Stimulated activated CD4-positive, alpha-beta T cell treated with anti-CD3 and anti-CD28 coated beads, TNF-alpha, amount 100 ng/mL, for 48 hours (primary cell): Measurements from ENCODE around the gene BCL10.

Experiments
- DNase-seq, 3 donors: peaks; one replicate each; pipeline ENCODE4 v3.0.0-alpha.2; 2020; ENCODE audit warnings: low read depth in 3 of 3

BCL10 gene

GRCh38 chr1:85276215-85276977, at the start of gene BCL10:
Gene BCL10 (minus strand): TSS chr1:85276632. CDS start chr1:85276352, 280 bp downstream.
- DNase-seq, result peak; percentile 94 to 95 (median 95)

GRCh38 chr1:85325920-85326319, 49.5 kb upstream of the BCL10 start:
- DNase-seq, result no peak

GRCh38 chr1:85323770-85324169, 47.3 kb upstream of the BCL10 start:
- no peak for DNase-seq

- no peak for DNase-seq
Measured at GRCh38 chr1:85322655-85323054, 46.2 kb upstream of the BCL10 start.

GRCh38 chr1:85321237-85321964, 45.0 kb upstream of the BCL10 start:
- DNase-seq, result peak in 1 of 3 donors; percentile 43

GRCh38 chr1:85320371-85321131, 44.1 kb upstream of the BCL10 start:
- DNase-seq, result no peak

- no peak for DNase-seq
Measured at GRCh38 chr1:85319931-85320330, 43.5 kb upstream of the BCL10 start.

GRCh38 chr1:85319491-85319890, 43.1 kb upstream of the BCL10 start:
- no peak for DNase-seq

- no peak for DNase-seq
Measured at GRCh38 chr1:85318217-85318616, 41.8 kb upstream of the BCL10 start.

GRCh38 chr1:85317560-85317959, 41.1 kb upstream of the BCL10 start:
- no peak for DNase-seq

- DNase-seq, result no peak
Measured at GRCh38 chr1:85316321-85316720, 39.9 kb upstream of the BCL10 start.

GRCh38 chr1:85315789-85316188, 39.4 kb upstream of the BCL10 start:
- no peak for DNase-seq

GRCh38 chr1:85314726-85315125, 38.3 kb upstream of the BCL10 start:
- DNase-seq, result no peak

- DNase-seq, result no peak
Measured at GRCh38 chr1:85313888-85314696, 37.7 kb upstream of the BCL10 start.

- DNase-seq, result no peak
Measured at GRCh38 chr1:85311818-85312217, 35.4 kb upstream of the BCL10 start.

GRCh38 chr1:85308833-85309350, 32.5 kb upstream of the BCL10 start:
- no peak for DNase-seq

GRCh38 chr1:85307987-85308832, 31.8 kb upstream of the BCL10 start:
- peak in 2 of 3 donors; percentile 38 to 61 for DNase-seq

- DNase-seq, result no peak
Measured at GRCh38 chr1:85306236-85306635, 29.8 kb upstream of the BCL10 start.

- DNase-seq, result no peak
Measured at GRCh38 chr1:85303440-85304162, 27.2 kb upstream of the BCL10 start.

- DNase-seq, result no peak
Measured at GRCh38 chr1:85300140-85300539, 23.7 kb upstream of the BCL10 start.
